SK-N-SH treated with all-trans-retinoic acid at 6 μM for 48 hours (cell line): ENCODE measurements around the gene UBE2E3.

ENCODE experiments used
- ATAC-seq: fragments of 200-7000 bp; cut with Tn5 transposase; 3 replicates; pipeline ENCODE4 v1.9.1; 2020; ENCODE audit warnings: mild to moderate bottlenecking, moderate library complexity
- BACH2 ChIP-seq: fragments of 250-450 bp; sonication (Bioruptor Pico); IDR thresholded peaks from 2 replicates; pipeline ENCODE4 v1.9.0; 2021; ENCODE audit warnings: mild to moderate bottlenecking, borderline replicate concordance
- CREB5 ChIP-seq: fragments of 250-450 bp; sonication (Bioruptor Pico); IDR thresholded peaks from 2 replicates; pipeline ENCODE4 v1.5.1; 2020; ENCODE audit warnings: low read depth, mild to moderate bottlenecking, moderate library complexity
- CSRNP3 ChIP-seq: fragments of 250-450 bp; sonication (Bioruptor Pico); IDR thresholded peaks from 2 replicates; pipeline ENCODE4 v1.5.1; 2021; ENCODE audit warnings: mild to moderate bottlenecking, moderate library complexity
- ESRRG ChIP-seq: fragments of 250-450 bp; sonication (Bioruptor Pico); IDR thresholded peaks from 2 replicates; pipeline ENCODE4 v1.6.1; 2021; ENCODE audit warnings: mild to moderate bottlenecking
- GLIS3 ChIP-seq: fragments of 250-450 bp; sonication (Bioruptor Pico); IDR thresholded peaks from 2 replicates; pipeline ENCODE4 v1.5.0; 2020; ENCODE audit warnings: mild to moderate bottlenecking, moderate library complexity
- ISL1 ChIP-seq: fragments of 250-450 bp; sonication (Bioruptor Pico); IDR thresholded peaks from 2 replicates; pipeline ENCODE4 v2.1.2; 2022; ENCODE audit warnings: mild to moderate bottlenecking, moderate library complexity
- OSR1 ChIP-seq: fragments of 250-450 bp; sonication (Bioruptor Pico); IDR thresholded peaks from 2 replicates; pipeline ENCODE4 v1.8.0; 2022; ENCODE audit warnings: moderate library complexity, mild to moderate bottlenecking, inconsistent platforms
- PATZ1 ChIP-seq: fragments of 250-450 bp; sonication (Bioruptor Pico); IDR thresholded peaks from 2 replicates; pipeline ENCODE4 v1.8.0; 2020; ENCODE audit warnings: mild to moderate bottlenecking, moderate library complexity, borderline replicate concordance
- POU6F1 ChIP-seq: fragments of 250-450 bp; sonication (Bioruptor Pico); IDR thresholded peaks from 2 replicates; pipeline ENCODE4 v1.8.0; 2021; ENCODE audit warnings: low read depth, mild to moderate bottlenecking, moderate library complexity, borderline replicate concordance
- PPARA ChIP-seq: fragments of 250-450 bp; sonication (Bioruptor Pico); IDR thresholded peaks from 2 replicates; pipeline ENCODE4 v1.5.0; 2020; ENCODE audit warnings: mild to moderate bottlenecking, borderline replicate concordance
- RARB ChIP-seq: fragments of 250-450 bp; sonication (Bioruptor Pico); IDR thresholded peaks from 2 replicates; pipeline ENCODE4 v1.8.0; 2021; ENCODE audit warnings: mild to moderate bottlenecking, moderate library complexity
- SNAI2 ChIP-seq: fragments of 250-450 bp; sonication (Bioruptor Pico); IDR thresholded peaks from 2 replicates; pipeline ENCODE4 v1.5.0; 2020; ENCODE audit warnings: mild to moderate bottlenecking, moderate library complexity
- TCF4 ChIP-seq: fragments of 250-450 bp; sonication (Bioruptor Pico); IDR thresholded peaks from 2 replicates; pipeline ENCODE4 v1.8.0; 2021; ENCODE audit warnings: mild to moderate bottlenecking, moderate library complexity, borderline replicate concordance
- TOX ChIP-seq: fragments of 250-450 bp; sonication (Bioruptor Pico); IDR thresholded peaks from 2 replicates; pipeline ENCODE4 v1.8.0; 2021; ENCODE audit warnings: mild to moderate bottlenecking, moderate library complexity, borderline replicate concordance
- TSHZ2 ChIP-seq: fragments of 250-450 bp; sonication (Bioruptor Pico); IDR thresholded peaks from 2 replicates; pipeline ENCODE4 v1.5.0; 2020; ENCODE audit warnings: mild to moderate bottlenecking, moderate library complexity
- ZC3H10 ChIP-seq: fragments of 250-450 bp; sonication (Bioruptor Pico); IDR thresholded peaks from 2 replicates; pipeline ENCODE4 v1.5.1; 2021; ENCODE audit warnings: mild to moderate bottlenecking, moderate library complexity
- ZFP3 ChIP-seq: fragments of 250-450 bp; sonication (Bioruptor Pico); IDR thresholded peaks from 2 replicates; pipeline ENCODE4 v1.5.0; 2020; ENCODE audit warnings: mild to moderate bottlenecking, moderate library complexity
- ZFP30 ChIP-seq: fragments of 450-650 bp; formaldehyde crosslinking; IDR thresholded peaks from 2 replicates; pipeline ENCODE4 v1.5.0; 2022; ENCODE audit warnings: mild to moderate bottlenecking, moderate library complexity
- ZNF565 ChIP-seq: fragments of 450-650 bp; formaldehyde crosslinking; conservative IDR thresholded peaks from 2 replicates; pipeline ENCODE4 v1.5.0; 2020; ENCODE audit warnings: low read depth, mild to moderate bottlenecking, moderate library complexity
- ZNF70 ChIP-seq: fragments of 450-650 bp; formaldehyde crosslinking; IDR thresholded peaks from 2 replicates; pipeline ENCODE4 v1.5.0; 2020; ENCODE audit warnings: mild to moderate bottlenecking, moderate library complexity
- ZNF8 ChIP-seq: fragments of 450-650 bp; formaldehyde crosslinking; IDR thresholded peaks from 2 replicates; pipeline ENCODE4 v1.5.0; 2020; ENCODE audit warnings: mild to moderate bottlenecking, moderate library complexity

UBE2E3 gene

GRCh38 chr2:180969124-180969523, 11.3 kb upstream of the UBE2E3 start:
- no peak for ATAC-seq
- TF ChIP-seq TOX (CRISPR knock-in tag) (no peak), ZFP30 (CRISPR knock-in tag) (no peak), ISL1 (CRISPR knock-in tag) (peak; percentile 61), PPARA (no peak), SNAI2 (CRISPR knock-in tag) (no peak), ESRRG (CRISPR knock-in tag) (no peak)

GRCh38 chr2:180970016-180970415, 10.4 kb upstream of the UBE2E3 start:
- no peak; the same call in 2 of the 3 replicates for ATAC-seq
- TF ChIP-seq GLIS3 (CRISPR knock-in tag) (no peak), TSHZ2 (CRISPR knock-in tag) (no peak), ZC3H10 (CRISPR knock-in tag) (no peak), CSRNP3 (no peak), ZNF8 (CRISPR knock-in tag) (no peak), ZNF565 (no peak), PPARA (no peak), ISL1 (CRISPR knock-in tag) (no peak), POU6F1 (CRISPR knock-in tag) (no peak), PATZ1 (CRISPR knock-in tag) (no peak), ZNF70 (CRISPR knock-in tag) (no peak), SNAI2 (CRISPR knock-in tag) (no peak), ESRRG (CRISPR knock-in tag) (no peak)

GRCh38 chr2:180971811-180972210, 8.6 kb upstream of the UBE2E3 start:
- TF ChIP-seq POU6F1 (CRISPR knock-in tag) = no peak
- no peak for TF ChIP-seq ZFP30 (CRISPR knock-in tag)
- no peak for TF ChIP-seq ESRRG (CRISPR knock-in tag)
- no peak for TF ChIP-seq TCF4 (CRISPR knock-in tag)
- no peak for ATAC-seq

- no peak for ATAC-seq
- TF ChIP-seq ZFP30 (CRISPR knock-in tag) (no peak), ZNF8 (CRISPR knock-in tag) (no peak), ZC3H10 (CRISPR knock-in tag) (no peak), PATZ1 (CRISPR knock-in tag) (no peak), OSR1 (CRISPR knock-in tag) (no peak), TOX (CRISPR knock-in tag) (no peak), ESRRG (CRISPR knock-in tag) (no peak), RARB (CRISPR knock-in tag) (no peak), ZFP3 (no peak), BACH2 (CRISPR knock-in tag) (no peak), ISL1 (CRISPR knock-in tag) (no peak), CREB5 (CRISPR knock-in tag) (no peak), POU6F1 (CRISPR knock-in tag) (no peak), GLIS3 (CRISPR knock-in tag) (no peak)
- TF ChIP-seq, all 23 proteins: peak for 0
Observed at GRCh38 chr2:180975585-180975984, 4.8 kb upstream of the UBE2E3 start.
